ENCODE data around the gene RBPMS2. TPM values are rescaled to one million over a fixed set of nuclear protein-coding genes. Genes with fewer than 3 reads are reported as not detected.

Gene RBPMS2
- total and polyA plus RNA-seq, 4 donors: 0.42 to 7.9 (median 2.4) TPM

DNA sequence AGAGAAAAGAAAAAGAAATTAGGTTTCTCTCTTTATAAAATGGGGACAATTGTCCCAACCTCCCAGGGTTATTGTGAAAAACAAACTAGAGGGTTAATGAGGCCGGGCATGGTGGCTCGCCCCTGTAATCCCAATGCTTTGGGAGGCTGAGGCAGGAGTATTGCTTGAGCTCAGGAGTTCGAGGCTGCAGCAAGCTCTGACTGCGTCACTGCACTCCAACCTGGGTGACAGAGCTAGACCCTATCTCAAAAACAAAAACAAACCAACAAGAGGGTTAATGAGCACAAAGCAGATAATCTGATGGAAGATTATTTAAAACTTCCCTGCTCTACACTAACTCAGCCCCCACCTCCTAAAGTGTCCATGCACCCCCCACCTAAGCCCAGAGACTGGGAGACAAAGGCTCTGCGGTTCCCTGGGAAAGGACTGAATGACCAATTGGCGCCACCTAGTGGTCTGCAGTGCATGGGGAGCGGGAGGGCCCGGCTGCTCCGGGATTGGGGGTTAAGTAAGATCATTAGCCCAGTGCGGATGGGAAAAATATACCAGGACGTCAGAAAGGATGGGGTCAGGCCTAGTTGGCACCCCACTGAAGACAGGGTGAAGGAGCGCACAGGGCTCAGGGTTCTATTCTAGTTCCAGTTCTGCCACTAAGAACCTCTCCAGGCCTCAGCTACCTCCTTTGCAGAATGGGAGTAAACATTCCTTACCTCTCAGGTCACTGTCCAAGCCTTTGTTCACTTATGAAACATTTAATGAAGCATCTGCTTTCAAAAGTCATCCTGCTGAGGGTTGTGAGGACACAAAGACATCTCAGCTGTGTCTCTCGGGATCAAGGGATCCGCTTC is 34.5 kb upstream of the RBPMS2 start:
- WGBS: 33% methylated on average over 14 of the region's 14 CpGs
- Histone ChIP-seq H3K9me3 (ENCODE audit: control insufficient read depth in 4 of 4, low read length in 3 of 4) (no peaks in the 10 kb centered on the region), H3K4me1 (ENCODE audit: control insufficient read depth in 4 of 4, insufficient read depth in 4 of 4, low read length in 3 of 4) (peaks cover 0 to 2% (median 0%) of the 10 kb centered on the region in 4 donors), H3K9ac (ENCODE audit: low read depth in 1 of 2, low read length in 2 of 2) (no peak overlapping the region), H3K27me3 (ENCODE audit: control insufficient read depth in 4 of 4, insufficient read depth in 4 of 4, low read length in 3 of 4) (no peaks in the 10 kb centered on the region), H3K27ac (ENCODE audit: low read depth in 1 of 2, low read length in 2 of 2) (no peak overlapping the region), H3K4me3 (ENCODE audit: low read depth in 1 of 3, low read length in 3 of 3) (no peak overlapping the region), H3K36me3 (ENCODE audit: control insufficient read depth in 4 of 4, insufficient read depth in 3 of 4, low read depth in 1 of 4, low read length in 3 of 4) (no peaks in the 10 kb centered on the region)
- peak; percentile 83 for DNase-seq (ENCODE audit: low spot score)
- TF ChIP-seq, protein P1, sequence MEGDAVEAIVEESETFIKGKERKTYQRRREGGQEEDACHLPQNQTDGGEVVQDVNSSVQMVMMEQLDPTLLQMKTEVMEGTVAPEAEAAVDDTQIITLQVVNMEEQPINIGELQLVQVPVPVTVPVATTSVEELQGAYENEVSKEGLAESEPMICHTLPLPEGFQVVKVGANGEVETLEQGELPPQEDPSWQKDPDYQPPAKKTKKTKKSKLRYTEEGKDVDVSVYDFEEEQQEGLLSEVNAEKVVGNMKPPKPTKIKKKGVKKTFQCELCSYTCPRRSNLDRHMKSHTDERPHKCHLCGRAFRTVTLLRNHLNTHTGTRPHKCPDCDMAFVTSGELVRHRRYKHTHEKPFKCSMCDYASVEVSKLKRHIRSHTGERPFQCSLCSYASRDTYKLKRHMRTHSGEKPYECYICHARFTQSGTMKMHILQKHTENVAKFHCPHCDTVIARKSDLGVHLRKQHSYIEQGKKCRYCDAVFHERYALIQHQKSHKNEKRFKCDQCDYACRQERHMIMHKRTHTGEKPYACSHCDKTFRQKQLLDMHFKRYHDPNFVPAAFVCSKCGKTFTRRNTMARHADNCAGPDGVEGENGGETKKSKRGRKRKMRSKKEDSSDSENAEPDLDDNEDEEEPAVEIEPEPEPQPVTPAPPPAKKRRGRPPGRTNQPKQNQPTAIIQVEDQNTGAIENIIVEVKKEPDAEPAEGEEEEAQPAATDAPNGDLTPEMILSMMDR (IDR thresholded peaks at IDR 0.05; ENCODE audit: low read depth, low read length, missing input control): peak; percentile 92
- TF ChIP-seq HNF4A (conservative IDR thresholded peaks at IDR 0.05) (peak in 1 of 2 donors; percentile 20), JUND (IDR thresholded peaks at IDR 0.05) (no peak), RAD21 (IDR thresholded peaks at IDR 0.05) (peak; percentile 96 to 99), RXRA (IDR thresholded peaks at IDR 0.05) (no peak)

DNA sequence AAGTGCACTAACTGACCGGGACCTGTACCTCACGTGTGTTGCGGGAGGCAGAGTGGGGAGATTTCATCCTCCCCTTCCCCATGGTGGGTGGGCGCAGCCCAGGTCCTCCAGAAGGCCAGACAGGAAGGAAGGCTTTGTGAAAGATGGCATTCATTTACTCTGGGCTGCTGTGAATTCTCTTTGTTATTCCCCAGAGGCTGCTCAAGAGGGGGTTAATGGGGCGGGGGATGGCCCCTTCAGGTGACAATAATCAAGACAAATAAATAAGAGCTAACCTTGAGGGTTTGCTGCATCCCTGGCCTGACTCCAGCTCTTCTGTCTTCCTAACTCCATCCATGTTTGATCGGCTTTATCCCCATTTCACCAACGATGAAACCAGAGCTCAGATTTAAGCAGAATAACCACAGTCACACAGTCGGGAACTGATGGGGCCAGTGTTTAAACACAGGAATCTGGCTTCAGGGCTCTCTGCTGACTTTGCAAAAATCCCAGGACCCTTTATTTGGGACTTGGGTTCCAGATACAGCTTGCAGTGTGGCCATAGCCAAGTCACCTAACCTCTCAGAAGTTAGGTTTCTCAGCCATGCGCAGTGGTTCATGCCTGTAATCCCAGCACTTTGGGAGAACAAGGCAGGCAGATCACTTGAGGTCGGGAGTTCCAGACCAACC is 33.5 kb upstream of the RBPMS2 start:
- Histone ChIP-seq H3K27me3 (ENCODE audit: control insufficient read depth in 4 of 4, insufficient read depth in 4 of 4, low read length in 3 of 4) (no peaks in the 10 kb centered on the region), H3K9me3 (ENCODE audit: control insufficient read depth in 4 of 4, low read length in 3 of 4) (no peaks in the 10 kb centered on the region), H3K36me3 (ENCODE audit: control insufficient read depth in 4 of 4, insufficient read depth in 3 of 4, low read depth in 1 of 4, low read length in 3 of 4) (no peaks in the 10 kb centered on the region), H3K9ac (ENCODE audit: low read depth in 1 of 2, low read length in 2 of 2) (no peak overlapping the region), H3K4me3 (ENCODE audit: low read depth in 1 of 3, low read length in 3 of 3) (no peak overlapping the region), H3K4me1 (ENCODE audit: control insufficient read depth in 4 of 4, insufficient read depth in 4 of 4, low read length in 3 of 4) (peaks cover 0 to 2% (median 0%) of the 10 kb centered on the region in 4 donors), H3K27ac (ENCODE audit: low read depth in 1 of 2, low read length in 2 of 2) (no peak overlapping the region)
- WGBS: 75% methylated on average over 10 of the region's 10 CpGs
- DNase-seq (ENCODE audit: low spot score): no peak
- no peak for TF ChIP-seq REST (IDR thresholded peaks at IDR 0.05)
- TF ChIP-seq ATF3 (IDR thresholded peaks at IDR 0.05): no peak
- no peak for TF ChIP-seq SP1 (IDR thresholded peaks at IDR 0.05)
- no peak for TF ChIP-seq EGR1 (IDR thresholded peaks at IDR 0.05; ENCODE audit: low read depth in 2 of 2)
- TF ChIP-seq, protein P1 (IDR thresholded peaks at IDR 0.05; ENCODE audit: low read depth, low read length, missing input control): no peak
- TF ChIP-seq YY1 (IDR thresholded peaks at IDR 0.05): no peak
- TF ChIP-seq RAD21 (IDR thresholded peaks at IDR 0.05): no peak
- TF ChIP-seq HNF4A (conservative IDR thresholded peaks at IDR 0.05): no peak
- TF ChIP-seq NR2F2 (IDR thresholded peaks at IDR 0.05): no peak
- no peak for TF ChIP-seq FOXA2 (IDR thresholded peaks at IDR 0.05)
- TF ChIP-seq ZBTB33 (IDR thresholded peaks at IDR 0.05): no peak
- TF ChIP-seq FOXA1 (IDR thresholded peaks at IDR 0.05): no peak
- TF ChIP-seq MAX (IDR thresholded peaks at IDR 0.05): no peak
- TF ChIP-seq JUND (IDR thresholded peaks at IDR 0.05): no peak

Data from liver (tissue), 9 donors.